Measurements from ENCODE around the gene RIN3.
A peak's percentile ranks its signal among the peaks of the same experiment; 100 is the strongest.

The RIN3 gene

DNA sequence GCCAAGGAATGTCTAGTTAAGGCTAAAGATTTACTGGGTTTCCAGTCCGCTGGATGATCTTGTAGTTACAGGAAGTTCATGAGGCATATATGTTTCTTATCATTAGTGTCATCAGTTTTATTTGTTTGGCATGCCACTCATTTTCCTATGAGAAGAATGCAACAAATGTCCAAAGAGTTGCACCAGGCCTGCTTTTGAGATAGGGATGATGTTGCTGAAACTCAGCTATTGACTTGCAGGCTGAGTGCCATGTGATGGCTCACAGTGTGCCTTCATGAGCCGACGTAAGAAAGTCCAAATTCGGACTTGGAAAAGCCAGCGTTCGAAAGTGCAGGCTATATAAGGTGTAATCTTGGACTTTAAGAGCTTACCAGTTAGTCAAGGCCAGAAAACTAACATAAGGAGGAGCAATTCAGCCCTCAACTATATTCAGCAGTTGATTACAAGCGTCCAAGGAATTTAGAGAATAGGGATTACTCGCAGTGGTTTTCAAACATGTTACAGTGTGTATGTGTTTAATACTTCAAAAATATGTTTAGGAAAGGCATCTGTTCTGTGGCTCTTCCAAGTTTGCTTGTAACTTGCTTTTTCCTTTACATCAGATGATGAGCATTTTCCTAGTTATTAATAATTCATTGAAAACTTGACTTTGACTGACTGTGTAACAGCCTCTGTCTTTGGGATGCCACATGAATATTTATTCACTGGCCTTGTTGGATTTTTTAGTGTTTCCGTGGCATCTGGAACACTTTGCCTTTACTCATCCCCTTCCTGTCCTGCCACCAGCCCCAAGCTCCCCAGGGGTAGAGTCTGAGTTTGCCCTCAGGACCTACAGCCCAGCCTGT, 133.6 kb downstream of the RIN3 start:
- H3K27ac Mint-ChIP-seq: peak overlapping the region; percentile 52
- peaks cover 55% of the 10 kb centered on the region for H3K4me1 Mint-ChIP-seq (ENCODE audit: low read depth)
- no peak for DNase-seq (ENCODE audit: low spot score)
- peak overlapping the region; percentile 50 for H3K4me3 Mint-ChIP-seq
- no peaks in the 10 kb centered on the region for H3K27me3 Mint-ChIP-seq (ENCODE audit: low read depth)
- H3K36me3 Mint-ChIP-seq (ENCODE audit: low read depth): peaks cover 11% of the 10 kb centered on the region
- H3K9me3 Mint-ChIP-seq: peaks cover 8% of the 10 kb centered on the region

DNA sequence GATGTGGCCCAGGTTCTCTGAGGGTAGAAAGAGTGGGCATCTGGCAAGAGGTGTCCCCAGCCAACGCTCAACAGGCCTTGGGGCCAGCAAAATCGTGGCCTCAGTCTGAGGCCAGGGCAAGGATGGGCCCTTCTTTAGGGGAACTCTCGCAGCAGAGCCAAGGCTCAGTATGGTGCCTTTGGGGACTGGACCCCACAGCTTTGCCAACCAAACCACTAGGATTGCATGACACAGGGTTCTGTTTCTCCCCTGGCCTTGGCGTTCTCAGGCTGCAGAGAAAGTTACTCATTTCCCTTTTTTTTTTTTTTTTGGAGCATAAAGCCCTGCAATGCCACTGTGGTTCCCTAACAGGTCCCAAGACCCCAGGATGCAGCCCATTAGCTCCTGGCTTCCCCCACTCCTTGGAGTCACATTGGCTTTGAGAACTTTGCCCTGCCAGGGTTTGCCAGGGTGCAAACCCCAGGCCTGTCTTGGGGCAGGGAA, 134.3 kb downstream of the RIN3 start:
- Mint-ChIP-seq H3K4me1 (ENCODE audit: low read depth) (peaks cover 55% of the 10 kb centered on the region), H3K4me3 (no peak overlapping the region), H3K9me3 (peaks cover 8% of the 10 kb centered on the region), H3K36me3 (ENCODE audit: low read depth) (peaks cover 11% of the 10 kb centered on the region), H3K27ac (no peak overlapping the region), H3K27me3 (ENCODE audit: low read depth) (no peaks in the 10 kb centered on the region)
- DNase-seq (ENCODE audit: low spot score): no peak

DNA sequence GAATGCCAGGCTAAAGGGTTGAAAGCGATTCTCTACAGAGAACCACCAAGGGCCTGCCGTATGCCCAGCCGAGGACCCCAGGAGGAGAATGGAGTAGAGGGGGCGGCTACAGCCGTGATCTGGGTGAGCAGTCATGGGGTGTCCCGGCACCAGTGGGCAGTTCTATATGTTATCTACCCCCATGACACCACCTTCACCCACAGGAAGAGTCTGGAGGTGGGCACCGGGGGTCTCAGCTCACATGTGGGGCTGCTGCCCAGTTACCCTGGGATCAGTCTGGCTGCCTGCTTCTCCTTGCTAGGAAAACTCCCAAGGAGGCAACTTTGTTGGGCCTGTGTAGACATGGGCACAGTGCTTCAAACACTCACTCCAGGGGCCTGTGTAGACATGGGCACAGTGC, 135.5 kb downstream of the RIN3 start:
- Mint-ChIP-seq H3K4me3 (no peak overlapping the region), H3K4me1 (ENCODE audit: low read depth) (peaks cover 61% of the 10 kb centered on the region), H3K27me3 (ENCODE audit: low read depth) (no peaks in the 10 kb centered on the region), H3K27ac (peak overlapping the region; percentile 72), H3K36me3 (ENCODE audit: low read depth) (peaks cover 19% of the 10 kb centered on the region), H3K9me3 (peaks cover 8% of the 10 kb centered on the region)
- no peak for DNase-seq (ENCODE audit: low spot score)

DNA sequence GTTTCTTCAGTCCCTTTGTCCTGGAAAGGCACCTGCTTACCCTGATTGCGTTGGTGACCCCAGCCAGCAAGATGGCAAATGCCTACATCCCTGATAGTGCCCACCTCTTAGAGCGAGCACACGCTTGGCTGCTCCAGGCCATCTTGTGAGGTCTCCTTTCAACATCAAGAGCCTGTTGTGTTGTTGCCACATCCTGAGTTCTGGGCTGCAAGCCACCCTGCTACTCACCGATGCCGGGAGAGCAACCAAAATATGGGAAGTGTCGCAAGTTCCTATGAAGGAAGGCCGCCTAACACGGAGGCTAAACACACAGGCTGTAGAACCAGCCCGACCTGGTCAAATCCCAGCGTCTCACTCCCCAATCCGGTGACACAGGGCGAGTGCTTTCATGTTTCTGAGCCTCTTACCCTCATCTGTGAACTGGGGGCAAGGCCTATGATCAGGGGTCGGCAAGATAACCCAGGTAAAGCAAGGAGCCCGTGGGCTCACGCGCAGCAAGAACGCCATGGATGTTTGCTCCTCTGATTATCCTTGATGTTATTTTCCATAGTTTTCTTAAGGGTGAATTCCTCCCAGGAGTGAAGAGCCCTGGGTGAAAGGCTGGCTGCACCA, 136.5 kb downstream of the RIN3 start:
- peaks cover 7% of the 10 kb centered on the region for H3K9me3 Mint-ChIP-seq
- no peak for DNase-seq (ENCODE audit: low spot score)
- H3K27me3 Mint-ChIP-seq (ENCODE audit: low read depth): no peaks in the 10 kb centered on the region
- peak overlapping the region; percentile 99 for H3K4me3 Mint-ChIP-seq
- peaks cover 66% of the 10 kb centered on the region for H3K4me1 Mint-ChIP-seq (ENCODE audit: low read depth)
- H3K36me3 Mint-ChIP-seq (ENCODE audit: low read depth): peaks cover 16% of the 10 kb centered on the region
- peak overlapping the region; percentile 93 for H3K27ac Mint-ChIP-seq

DNA sequence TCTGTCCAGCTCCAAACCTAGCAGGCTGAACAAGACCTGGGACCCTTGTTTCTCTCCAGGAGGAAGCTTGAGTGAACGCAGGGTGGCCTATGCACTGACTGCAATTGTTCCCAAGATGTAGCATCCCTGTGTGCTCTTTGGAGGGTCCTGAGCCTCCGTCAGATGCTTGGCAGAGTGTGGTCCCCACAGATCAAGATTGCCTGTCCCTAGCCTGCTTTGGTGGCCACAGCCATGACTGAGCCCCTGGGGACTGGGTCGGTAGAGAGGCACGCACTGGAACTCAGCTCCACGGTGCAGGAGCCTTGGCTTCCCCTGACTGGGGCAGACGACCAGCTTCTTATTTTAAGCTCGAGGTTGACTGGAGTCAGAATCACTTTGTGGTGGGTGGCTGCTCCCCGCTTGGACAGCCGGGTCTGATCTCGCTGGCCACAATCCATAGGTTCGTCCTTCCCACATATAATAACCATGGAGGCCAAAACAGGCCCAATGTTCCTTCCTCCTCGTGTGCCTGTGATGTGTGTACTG, 137.1 kb downstream of the RIN3 start:
- Mint-ChIP-seq H3K27me3 (ENCODE audit: low read depth) (no peaks in the 10 kb centered on the region), H3K27ac (peak overlapping the region; percentile 93), H3K4me3 (peak overlapping the region; percentile 99), H3K9me3 (peaks cover 3% of the 10 kb centered on the region), H3K36me3 (ENCODE audit: low read depth) (peaks cover 21% of the 10 kb centered on the region), H3K4me1 (ENCODE audit: low read depth) (peaks cover 70% of the 10 kb centered on the region)
- no peak for DNase-seq (ENCODE audit: low spot score)

DNA sequence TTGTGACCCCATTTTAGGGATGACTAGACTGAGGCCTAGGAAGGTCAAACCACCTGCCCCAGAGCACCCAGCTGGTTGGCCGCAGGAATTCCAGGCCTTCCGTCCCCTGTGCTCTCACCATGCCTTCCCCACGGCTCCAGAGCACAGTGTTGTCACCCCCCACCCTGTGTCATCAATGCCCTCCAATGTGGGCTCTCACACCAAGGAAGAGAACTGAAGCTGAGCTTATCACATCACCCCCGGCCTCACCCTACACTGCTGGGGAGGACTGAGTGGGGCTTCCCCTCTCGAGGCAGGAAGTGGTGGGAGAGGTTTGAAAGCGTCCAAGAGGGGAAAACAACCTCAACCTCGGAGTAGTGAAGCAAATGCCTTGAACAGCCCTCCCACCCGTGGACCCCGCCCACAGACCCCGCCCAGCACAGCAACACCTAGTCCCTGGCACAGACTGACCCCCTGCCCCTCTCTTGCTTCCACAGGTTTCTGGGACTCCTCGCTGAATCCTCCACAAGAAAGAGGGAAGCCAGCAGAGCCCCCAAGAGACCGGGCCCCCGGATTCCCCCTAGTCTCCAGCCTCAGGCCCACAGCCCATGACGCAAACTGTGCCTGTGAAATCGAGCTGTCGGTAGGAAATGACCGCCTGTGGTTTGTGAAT, 137.7 kb downstream of the RIN3 start:
- peaks cover 70% of the 10 kb centered on the region for H3K4me1 Mint-ChIP-seq (ENCODE audit: low read depth)
- peaks cover under 1% of the 10 kb centered on the region for H3K9me3 Mint-ChIP-seq
- H3K36me3 Mint-ChIP-seq (ENCODE audit: low read depth): peaks cover 25% of the 10 kb centered on the region
- DNase-seq (ENCODE audit: low spot score): peak; percentile 87
- H3K27me3 Mint-ChIP-seq (ENCODE audit: low read depth): no peaks in the 10 kb centered on the region
- H3K27ac Mint-ChIP-seq: peak overlapping the region; percentile 93
- peak overlapping the region; percentile 99 for H3K4me3 Mint-ChIP-seq

DNA sequence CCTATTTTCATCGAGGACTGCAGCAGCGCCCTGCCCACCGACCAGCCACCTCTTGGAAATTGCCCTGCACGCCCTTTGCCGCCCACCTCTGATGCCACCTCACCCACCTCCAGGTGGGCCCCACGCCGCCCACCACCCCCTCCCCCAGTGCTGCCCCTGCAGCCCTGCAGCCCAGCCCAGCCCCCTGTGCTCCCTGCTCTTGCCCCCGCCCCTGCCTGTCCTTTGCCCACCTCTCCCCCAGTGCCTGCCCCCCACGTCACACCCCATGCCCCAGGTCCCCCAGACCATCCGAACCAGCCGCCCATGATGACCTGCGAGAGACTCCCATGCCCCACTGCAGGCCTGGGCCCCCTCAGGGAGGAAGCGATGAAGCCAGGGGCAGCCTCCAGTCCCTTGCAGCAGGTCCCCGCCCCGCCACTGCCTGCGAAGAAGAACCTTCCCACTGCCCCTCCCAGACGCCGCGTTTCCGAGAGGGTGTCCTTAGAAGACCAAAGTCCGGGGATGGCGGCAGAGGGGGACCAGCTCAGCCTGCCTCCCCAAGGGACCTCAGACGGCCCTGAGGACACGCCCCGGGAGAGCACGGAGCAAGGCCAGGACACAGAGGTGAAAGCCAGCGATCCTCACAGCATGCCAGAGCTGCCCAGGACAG, 138.3 kb downstream of the RIN3 start:
- peaks cover 71% of the 10 kb centered on the region for H3K4me1 Mint-ChIP-seq (ENCODE audit: low read depth)
- peak; percentile 41 for DNase-seq (ENCODE audit: low spot score)
- H3K9me3 Mint-ChIP-seq: no peaks in the 10 kb centered on the region
- peaks cover 31% of the 10 kb centered on the region for H3K36me3 Mint-ChIP-seq (ENCODE audit: low read depth)
- H3K27me3 Mint-ChIP-seq (ENCODE audit: low read depth): no peaks in the 10 kb centered on the region
- peak overlapping the region; percentile 99 for H3K4me3 Mint-ChIP-seq
- peak overlapping the region; percentile 93 for H3K27ac Mint-ChIP-seq

DNA sequence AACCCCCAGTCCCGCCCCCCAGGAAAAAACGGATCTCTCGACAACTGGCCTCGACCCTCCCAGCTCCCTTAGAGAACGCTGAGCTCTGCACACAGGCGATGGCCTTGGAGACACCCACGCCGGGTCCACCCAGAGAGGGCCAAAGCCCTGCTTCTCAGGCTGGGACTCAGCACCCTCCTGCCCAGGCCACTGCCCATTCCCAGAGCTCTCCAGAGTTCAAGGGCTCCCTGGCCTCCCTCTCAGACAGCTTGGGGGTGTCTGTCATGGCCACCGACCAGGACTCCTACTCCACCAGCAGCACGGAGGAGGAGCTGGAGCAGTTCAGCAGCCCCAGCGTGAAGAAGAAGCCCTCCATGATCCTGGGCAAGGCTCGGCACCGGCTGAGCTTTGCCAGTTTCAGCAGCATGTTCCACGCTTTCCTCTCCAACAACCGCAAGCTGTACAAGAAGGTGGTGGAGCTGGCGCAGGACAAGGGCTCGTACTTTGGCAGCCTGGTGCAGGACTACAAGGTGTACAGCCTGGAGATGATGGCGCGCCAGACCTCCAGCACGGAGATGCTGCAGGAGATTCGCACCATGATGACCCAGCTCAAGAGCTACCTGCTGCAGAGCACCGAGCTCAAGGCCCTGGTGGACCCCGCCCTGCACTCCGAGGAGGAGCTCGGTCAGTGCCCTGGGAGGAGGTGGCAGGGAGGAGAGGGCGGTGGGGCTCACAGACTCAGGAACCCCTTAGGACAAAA, 139.0 kb downstream of the RIN3 start:
- Mint-ChIP-seq H3K36me3 (ENCODE audit: low read depth) (peaks cover 33% of the 10 kb centered on the region), H3K4me1 (ENCODE audit: low read depth) (peaks cover 68% of the 10 kb centered on the region), H3K27ac (peak overlapping the region; percentile 93), H3K27me3 (ENCODE audit: low read depth) (no peaks in the 10 kb centered on the region), H3K4me3 (peak overlapping the region; percentile 99), H3K9me3 (no peaks in the 10 kb centered on the region)
- DNase-seq (ENCODE audit: low spot score): no peak

DNA sequence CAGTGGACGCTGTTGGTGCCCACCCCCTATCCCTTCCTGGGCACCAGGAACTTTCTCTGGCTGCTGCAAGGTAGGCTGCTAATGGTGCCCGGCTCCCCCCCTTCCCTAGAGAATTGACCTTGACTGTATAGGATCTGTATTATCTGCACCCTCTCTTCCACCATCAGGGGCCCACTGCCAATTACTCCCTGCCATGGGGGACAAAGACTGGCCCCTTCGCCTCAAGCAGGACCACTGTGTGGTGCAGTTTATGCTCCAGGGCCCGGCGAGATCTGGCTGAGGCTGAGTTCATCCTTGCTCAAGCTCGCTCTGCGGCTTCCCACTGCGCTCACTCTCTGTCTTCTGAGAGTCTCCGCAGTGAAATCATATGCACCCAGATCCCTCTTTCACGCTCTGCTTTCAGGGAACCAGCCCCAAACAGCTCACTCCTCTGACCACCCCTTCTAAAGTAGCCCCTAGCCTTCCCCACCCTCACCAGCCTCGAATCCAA, 139.6 kb downstream of the RIN3 start:
- no peaks in the 10 kb centered on the region for H3K9me3 Mint-ChIP-seq
- peaks cover 67% of the 10 kb centered on the region for H3K4me1 Mint-ChIP-seq (ENCODE audit: low read depth)
- H3K36me3 Mint-ChIP-seq (ENCODE audit: low read depth): peaks cover 38% of the 10 kb centered on the region
- H3K27me3 Mint-ChIP-seq (ENCODE audit: low read depth): no peaks in the 10 kb centered on the region
- H3K27ac Mint-ChIP-seq: peak overlapping the region; percentile 91
- H3K4me3 Mint-ChIP-seq: peak overlapping the region; percentile 99
- DNase-seq (ENCODE audit: low spot score): no peak

DNA sequence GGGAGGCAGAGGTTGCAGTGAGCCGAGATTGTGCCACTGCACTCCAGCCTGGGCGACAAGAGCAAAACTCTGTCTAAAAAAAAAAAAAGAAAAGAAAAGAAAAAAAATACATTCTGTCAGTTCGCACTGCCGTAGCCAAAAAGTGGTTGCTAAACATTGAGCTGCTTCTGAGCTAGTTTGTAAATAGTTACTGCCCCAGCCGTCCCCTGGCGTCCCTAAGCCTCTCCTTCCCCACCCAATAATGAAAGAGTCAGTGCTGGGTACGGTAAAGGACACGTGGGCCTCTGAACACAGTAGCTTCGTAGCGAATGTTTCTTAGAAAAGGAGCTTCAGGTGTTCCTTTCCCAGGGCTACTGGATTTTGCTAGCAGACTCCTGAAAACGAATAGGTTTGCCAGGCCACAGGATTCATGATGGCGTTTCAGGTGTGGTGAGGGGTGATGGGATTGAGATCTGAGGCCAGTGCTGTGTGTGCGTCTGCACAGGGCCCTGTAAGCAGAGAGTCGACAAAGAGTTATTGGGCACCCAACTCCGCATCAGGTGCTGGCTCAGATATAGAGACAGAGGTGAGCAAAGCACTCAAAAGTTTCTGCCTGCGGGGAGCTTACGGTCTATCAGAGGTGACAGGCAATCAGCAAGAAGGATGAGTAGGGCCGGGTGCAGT, 140.8 kb downstream of the RIN3 start:
- Mint-ChIP-seq H3K27ac (peak overlapping the region; percentile 47), H3K9me3 (no peaks in the 10 kb centered on the region), H3K4me3 (peak overlapping the region; percentile 99), H3K36me3 (ENCODE audit: low read depth) (peaks cover 47% of the 10 kb centered on the region), H3K4me1 (ENCODE audit: low read depth) (peaks cover 56% of the 10 kb centered on the region), H3K27me3 (ENCODE audit: low read depth) (no peaks in the 10 kb centered on the region)
- DNase-seq (ENCODE audit: low spot score): no peak

DNA sequence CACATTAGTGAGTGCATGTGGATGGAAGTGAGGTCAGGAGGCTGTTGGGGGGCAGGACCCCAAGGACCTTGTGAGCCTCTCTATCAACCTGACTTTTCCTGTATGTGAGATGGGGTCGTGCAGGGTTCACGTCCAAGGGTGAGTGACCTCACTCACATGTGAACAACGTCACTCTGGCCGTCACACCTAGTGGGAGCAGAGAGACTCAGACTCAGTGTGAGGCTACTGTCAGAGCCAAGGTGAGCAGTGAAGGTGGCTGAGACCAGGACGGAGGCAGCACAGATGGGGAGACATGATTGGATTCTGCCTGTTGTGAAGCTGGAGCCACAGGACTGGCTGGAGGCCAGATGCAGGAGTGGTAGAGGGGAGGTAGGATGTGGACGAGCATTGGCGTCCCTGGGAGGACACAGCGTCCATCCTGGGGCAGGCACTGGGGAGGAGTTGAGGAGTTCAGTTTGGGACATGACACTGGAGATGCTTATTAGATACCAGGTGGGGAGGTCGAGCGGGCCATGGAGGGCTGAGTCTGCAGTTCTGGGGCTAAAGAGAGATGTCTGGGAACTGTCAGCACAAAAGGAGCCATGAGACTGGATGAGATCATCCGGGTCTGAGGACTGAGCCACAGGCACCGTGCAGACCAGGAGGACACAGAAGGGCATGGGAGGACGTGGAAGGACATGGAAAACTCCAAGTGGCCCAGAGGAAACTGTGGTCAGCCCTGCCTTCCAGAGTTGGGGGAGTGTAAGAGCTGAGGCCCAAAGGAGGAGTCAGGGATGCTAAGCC, 142.0 kb downstream of the RIN3 start:
- DNase-seq (ENCODE audit: low spot score): no peak
- H3K4me3 Mint-ChIP-seq: peak overlapping the region; percentile 44
- H3K27ac Mint-ChIP-seq: no peak overlapping the region
- H3K27me3 Mint-ChIP-seq (ENCODE audit: low read depth): no peaks in the 10 kb centered on the region
- H3K4me1 Mint-ChIP-seq (ENCODE audit: low read depth): peaks cover 44% of the 10 kb centered on the region
- H3K36me3 Mint-ChIP-seq (ENCODE audit: low read depth): peaks cover 54% of the 10 kb centered on the region
- no peaks in the 10 kb centered on the region for H3K9me3 Mint-ChIP-seq

Data from T-helper 2 cell treated with Interferon-gamma antibody and Interleukin-4, amounts not matched to agents 5 μg/mL and 100 μg/mL, for 36 hours (primary cell).